ENCODE data around the gene DAB2IP. TPM values are rescaled to one million over a fixed set of nuclear protein-coding genes. Genes with fewer than 3 reads are reported as not detected.
"Not testable (repeated sequence)": the region's sequence is repeated elsewhere in the genome, so short reads cannot be mapped to it uniquely, and the experiment has no call there.

The DAB2IP gene
- total RNA-seq, 1 donor from 2014 or later, result 46.0 TPM

GRCh38 chr9:121779381-121780117, 128.1 kb downstream of the DAB2IP start:
- ATAC-seq, result no peak

- ATAC-seq, result no peak
Observed at GRCh38 chr9:121780177-121781040, 129.0 kb downstream of the DAB2IP start.

GRCh38 chr9:121781145-121781548, 129.7 kb downstream of the DAB2IP start:
- no peak for ATAC-seq

GRCh38 chr9:121781701-121782464, 130.4 kb downstream of the DAB2IP start:
- ATAC-seq, result no peak

- no peak for ATAC-seq
Observed at GRCh38 chr9:121782514-121783110, 131.2 kb downstream of the DAB2IP start.

GRCh38 chr9:121783111-121783510, 131.7 kb downstream of the DAB2IP start:
- no peak for ATAC-seq

GRCh38 chr9:121783521-121784507, 132.4 kb downstream of the DAB2IP start:
- ATAC-seq, result no peak

- no peak for ATAC-seq
Observed at GRCh38 chr9:121784731-121785411, 133.4 kb downstream of the DAB2IP start.

GRCh38 chr9:121785673-121786542, 134.5 kb downstream of the DAB2IP start:
- ATAC-seq, result peak; percentile 12

- no peak for ATAC-seq
Observed at GRCh38 chr9:121786543-121786948, 135.1 kb downstream of the DAB2IP start.

GRCh38 chr9:121786998-121787422, 135.6 kb downstream of the DAB2IP start:
- ATAC-seq, result peak; percentile 7

GRCh38 chr9:121788686-121789366, 137.4 kb downstream of the DAB2IP start:
- peak; percentile 18 for ATAC-seq

GRCh38 chr9:121790841-121791240, 139.4 kb downstream of the DAB2IP start:
- ATAC-seq, result no peak

- not testable (repeated sequence) for ATAC-seq
Observed at GRCh38 chr9:121792476-121792875, 141.0 kb downstream of the DAB2IP start.

- not testable (repeated sequence) for ATAC-seq
Observed at GRCh38 chr9:121794334-121794733, 142.9 kb downstream of the DAB2IP start.

- ATAC-seq, result no peak
Observed at GRCh38 chr9:121797081-121797480, 145.6 kb downstream of the DAB2IP start.

GRCh38 chr9:121798941-121799340, 147.5 kb downstream of the DAB2IP start:
- ATAC-seq, result no peak

GRCh38 chr9:121800376-121800775, 148.9 kb downstream of the DAB2IP start:
- ATAC-seq, result no peak

GRCh38 chr9:121801579-121801978, 150.1 kb downstream of the DAB2IP start:
- ATAC-seq, result no peak

Data from esophagus mucosa (tissue), 1 donor.